SIG-M5 treated with dmso at 0.1 percent for 504 hours (cell line): ENCODE data around the gene ENG.

ENCODE experiments used
- DNase-seq: peaks from one replicate; lab custom pipeline; 2025; ENCODE audit not compliant: unreplicated experiment; lab: John Stamatoyannopoulos, UW

ENG gene

DNA sequence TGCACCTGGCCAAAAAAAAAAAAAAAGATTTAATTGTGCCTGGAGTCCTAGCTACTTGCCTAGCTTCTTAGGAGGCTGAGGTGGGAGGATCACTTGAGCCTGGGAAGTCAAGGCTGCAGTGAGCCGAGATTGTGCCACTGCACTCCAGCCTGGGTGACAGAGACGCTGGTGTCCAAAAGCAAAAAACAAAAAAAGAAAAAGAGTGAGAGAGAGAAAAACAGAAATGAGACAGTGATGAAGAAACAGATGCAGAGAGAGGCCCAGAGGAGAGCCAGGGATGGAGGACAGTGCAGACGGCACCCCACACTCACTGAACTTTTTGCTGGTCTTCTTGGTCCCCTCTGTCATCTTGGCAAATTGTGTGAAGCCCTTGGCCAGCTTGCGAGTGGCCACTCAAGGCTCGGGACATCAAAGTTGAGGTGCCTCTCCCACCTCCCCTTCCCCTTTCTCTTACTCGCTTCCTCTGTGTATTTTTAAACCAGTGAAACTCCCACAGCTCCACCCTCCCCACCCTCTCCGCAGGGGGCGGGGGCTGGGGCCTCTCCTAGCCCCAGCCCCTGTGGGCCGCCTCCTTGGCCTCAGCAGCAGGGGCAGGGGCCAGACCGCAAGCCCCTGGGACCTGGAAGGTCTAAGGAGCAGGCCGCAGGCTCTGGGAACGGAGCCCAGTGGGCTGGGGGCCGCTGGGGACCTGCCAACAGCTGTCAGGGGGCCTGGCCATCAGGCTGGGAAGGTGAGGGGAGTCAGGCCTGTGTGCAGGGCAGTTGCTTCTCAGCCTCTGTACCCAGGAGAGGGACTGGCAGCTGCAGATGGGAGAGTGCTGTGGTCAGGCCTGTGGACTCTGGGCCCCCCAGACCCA, 76.0 kb downstream of the ENG start, which contains the start of gene SH2D3C:
Gene SH2D3C, minus strand, starts transcription at position 387 of the 856 bp plus-strand sequence. Its CDS starts 39 bp downstream, at position 348.
- DNase-seq, result peak; percentile 86

- DNase-seq, result no peak
Observed at GRCh38 chr9:127777368-127777980, 77.0 kb downstream of the ENG start.

- DNase-seq, result no peak
Observed at GRCh38 chr9:127776924-127777289, 77.6 kb downstream of the ENG start.

GRCh38 chr9:127776195-127776923, 78.1 kb downstream of the ENG start:
- peak; percentile 79 for DNase-seq

GRCh38 chr9:127773981-127774380, 80.5 kb downstream of the ENG start:
- DNase-seq, result no peak

GRCh38 chr9:127773272-127773671, 81.2 kb downstream of the ENG start:
- no peak for DNase-seq

GRCh38 chr9:127772603-127773002, 81.9 kb downstream of the ENG start:
- no peak for DNase-seq

- no peak for DNase-seq
Observed at GRCh38 chr9:127771570-127772189, 82.8 kb downstream of the ENG start.

DNA sequence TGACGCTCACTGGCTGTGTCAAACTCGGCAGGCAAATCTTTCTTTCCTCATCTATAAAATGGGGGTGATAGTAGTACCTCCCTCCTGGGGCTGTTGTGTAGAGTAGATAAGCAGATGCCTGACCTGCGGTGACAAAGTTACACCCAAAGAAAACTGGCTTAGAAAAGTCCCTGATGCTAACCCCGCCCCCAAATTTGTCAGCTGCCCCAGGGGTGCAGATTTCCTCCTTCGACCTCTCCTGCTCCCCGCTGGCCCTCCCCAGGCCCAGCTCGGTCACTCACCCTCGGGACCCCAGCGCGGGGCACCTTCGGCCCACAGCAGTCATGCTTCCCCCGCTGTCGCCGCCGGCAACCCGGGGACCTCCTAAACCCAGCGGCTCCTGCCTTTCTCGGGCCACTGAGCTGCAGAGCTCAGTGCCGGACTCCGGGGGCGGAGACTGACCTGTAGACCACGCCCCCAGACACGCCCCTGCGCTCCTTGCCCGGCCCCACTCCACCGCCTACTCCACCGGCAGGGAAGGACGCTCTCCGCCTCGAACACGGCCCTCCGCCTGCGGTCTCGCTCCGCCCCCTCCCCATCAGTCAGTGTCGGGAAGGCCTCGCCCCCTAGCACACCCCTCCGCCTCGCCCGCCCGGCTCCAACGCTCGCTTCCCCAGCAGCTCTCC, 83.4 kb downstream of the ENG start:
- peak; percentile 96 for DNase-seq

DNA sequence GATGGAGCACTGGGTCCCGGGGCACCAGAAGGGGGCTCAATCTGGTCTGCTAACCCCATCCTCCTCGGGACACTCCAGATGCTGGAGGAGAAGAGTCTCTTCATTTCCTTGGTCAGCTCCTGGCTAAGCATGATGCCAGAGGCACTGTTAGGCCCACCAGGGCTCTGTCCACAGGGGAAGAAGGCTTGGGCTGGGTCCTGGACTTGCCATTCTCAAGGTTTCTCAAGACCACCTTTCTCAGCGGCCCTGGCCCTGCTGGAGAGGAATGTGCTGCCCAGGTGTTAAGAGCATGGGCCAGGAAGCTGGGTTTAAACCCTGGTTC, 83.9 kb downstream of the ENG start:
- no peak for DNase-seq

DNA sequence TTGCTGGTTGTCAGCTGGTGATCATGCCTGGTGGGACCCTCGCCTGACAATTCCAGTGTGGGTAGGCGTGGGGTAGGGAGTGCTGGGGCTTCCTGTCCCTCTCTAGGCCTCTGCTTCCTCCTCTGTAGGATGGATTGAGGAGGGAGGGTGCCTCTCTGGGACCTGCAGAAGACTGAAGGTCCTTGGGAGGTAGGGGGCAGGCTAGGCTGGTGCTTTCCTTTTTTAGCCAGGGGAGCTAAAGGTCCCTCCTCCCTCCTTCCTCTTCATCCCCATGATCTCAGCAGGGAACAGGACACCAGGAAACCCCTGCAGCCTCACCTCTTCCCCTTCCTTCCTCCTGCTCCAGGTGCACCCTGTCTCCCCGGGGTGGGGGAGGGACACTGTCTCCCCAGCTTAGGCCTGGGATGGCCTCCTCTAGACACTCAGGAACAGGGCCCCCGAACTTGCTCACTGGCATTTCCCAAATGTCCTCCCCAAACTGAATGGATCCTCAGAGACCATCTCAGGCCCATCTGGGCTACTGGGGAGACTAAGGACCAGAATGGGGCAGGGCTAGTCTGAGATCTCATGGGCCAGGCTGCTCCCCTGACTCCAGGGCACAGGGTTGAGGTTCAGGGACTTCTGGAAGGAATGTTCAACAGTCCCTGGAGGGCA, 84.4 kb downstream of the ENG start:
- DNase-seq, result no peak

GRCh38 chr9:127769101-127769500, 85.4 kb downstream of the ENG start:
- no peak for DNase-seq

GRCh38 chr9:127768698-127769097, 85.8 kb downstream of the ENG start:
- no peak for DNase-seq

DNA sequence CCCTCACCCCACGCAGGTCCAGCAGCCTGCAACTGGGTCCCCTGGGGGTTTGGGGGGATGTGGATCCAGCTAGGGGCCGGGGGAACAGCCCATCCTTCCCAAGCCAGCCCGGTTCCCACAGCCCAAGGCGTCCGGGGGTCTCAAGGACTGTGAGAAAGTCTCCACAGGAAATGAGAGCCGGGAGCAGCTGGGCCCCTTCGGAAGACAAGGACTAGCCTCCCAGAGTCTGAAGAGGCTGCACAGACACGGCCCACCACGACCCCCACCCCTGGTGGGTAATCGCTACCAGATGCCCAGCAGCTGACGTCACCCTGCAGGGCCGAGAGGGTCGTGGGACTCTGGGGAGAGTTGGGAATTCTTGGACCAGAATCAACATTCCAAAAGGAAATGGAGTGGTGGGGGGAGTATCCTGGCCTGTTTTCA, 86.5 kb downstream of the ENG start:
- DNase-seq, result no peak

DNA sequence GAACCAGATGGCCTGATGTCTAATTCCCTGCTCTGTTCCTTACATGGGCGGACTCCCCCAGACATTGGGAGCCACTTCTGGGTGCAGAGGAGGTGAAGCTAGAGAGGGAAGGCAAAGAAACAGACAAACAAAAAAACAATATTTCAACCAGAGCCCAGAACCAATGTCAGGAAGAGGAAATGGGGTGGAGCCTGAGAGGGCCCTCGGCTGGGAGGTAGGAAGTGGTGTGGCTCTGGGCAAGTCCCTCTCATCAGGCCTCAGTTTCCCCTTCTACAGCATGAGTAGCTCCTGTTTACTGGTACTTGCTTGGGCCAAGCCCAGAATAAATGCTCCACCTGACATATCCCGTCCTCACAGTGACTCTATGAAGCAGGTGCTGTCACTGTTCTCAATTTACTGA, 87.0 kb downstream of the ENG start:
- no peak for DNase-seq

DNA sequence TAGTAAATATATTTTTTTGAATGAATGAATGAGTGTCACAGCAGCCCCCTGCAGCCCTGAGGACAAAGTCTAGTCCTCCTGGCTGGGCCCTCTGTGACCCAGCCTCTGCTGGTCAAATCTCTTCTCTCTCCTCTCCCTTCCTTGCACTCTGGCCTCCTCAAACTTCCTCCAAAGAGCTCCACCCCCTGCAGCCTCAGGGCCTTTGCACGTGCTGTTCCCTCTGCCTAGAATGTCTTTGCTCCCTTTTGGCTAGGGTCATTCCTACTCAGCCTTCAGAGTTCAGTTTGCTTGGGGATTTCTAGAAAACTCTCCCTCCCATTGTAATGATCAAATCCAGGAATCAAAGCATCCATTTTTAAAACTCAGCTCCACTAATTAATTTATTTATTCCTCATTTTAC, 89.0 kb downstream of the ENG start:
- DNase-seq, result no peak
